Activated T-cell treated with anti-CD3 and anti-CD28 coated beads, Interleukin-2, amount 50 U/mL, for 1 hour (primary cell): ENCODE data around the gene BNIP5.

Source experiments
- DNase-seq: peaks from one replicate; pipeline ENCODE4 v3.0.0-alpha.2; 2020

Gene BNIP5

GRCh38 chr6:36290668-36291620 is 45.7 kb downstream of the BNIP5 start:
- no peak for DNase-seq

- no peak for DNase-seq
These were observed 47.3 kb downstream of the BNIP5 start for GRCh38 chr6:36289281-36289878.

- DNase-seq = no peak
These were observed 49.8 kb downstream of the BNIP5 start for GRCh38 chr6:36286858-36287257.

GRCh38 chr6:36285797-36286196 is 50.9 kb downstream of the BNIP5 start:
- no peak for DNase-seq

GRCh38 chr6:36285187-36285671 is 51.5 kb downstream of the BNIP5 start:
- DNase-seq = no peak

GRCh38 chr6:36284359-36284758 is 52.3 kb downstream of the BNIP5 start:
- DNase-seq = no peak

GRCh38 chr6:36283608-36284007 is 53.1 kb downstream of the BNIP5 start:
- DNase-seq = no peak

GRCh38 chr6:36280983-36281382 is 55.7 kb downstream of the BNIP5 start:
- DNase-seq = no peak

GRCh38 chr6:36280467-36280866 is 56.2 kb downstream of the BNIP5 start:
- DNase-seq = no peak

- no peak for DNase-seq
These were observed 58.7 kb downstream of the BNIP5 start for GRCh38 chr6:36277946-36278470.

GRCh38 chr6:36276581-36277536 is 59.8 kb downstream of the BNIP5 start:
- DNase-seq = no peak

GRCh38 chr6:36273802-36274514 is 62.7 kb downstream of the BNIP5 start:
- no peak for DNase-seq

- no peak for DNase-seq
These were observed 63.6 kb downstream of the BNIP5 start for GRCh38 chr6:36273067-36273466.

GRCh38 chr6:36272234-36272633 is 64.5 kb downstream of the BNIP5 start:
- no peak for DNase-seq

GRCh38 chr6:36269834-36270705 is 66.6 kb downstream of the BNIP5 start, which contains the start of gene PNPLA1:
Gene PNPLA1, plus strand, starts transcription at chr6:36270060. Its CDS starts 400 bp downstream, at chr6:36270460.
- DNase-seq = no peak

- DNase-seq = no peak
These were observed 68.0 kb downstream of the BNIP5 start for GRCh38 chr6:36268478-36269275.

GRCh38 chr6:36267731-36268477 is 68.8 kb downstream of the BNIP5 start:
- DNase-seq = no peak

- DNase-seq = no peak
These were observed 69.6 kb downstream of the BNIP5 start for GRCh38 chr6:36266913-36267644.
